Neural cell (in vitro differentiated cells): ENCODE measurements around the gene TMCC1. TPM values are rescaled to one million over a fixed set of nuclear protein-coding genes. Genes with fewer than 3 reads are reported as not detected.

Experiments used
- H2AFZ ChIP-seq: fragments of 200-600, 300-800 bp; sonication (generic), shearing (Covaris generic); 2 replicates; pipeline ENCODE4 v1.6.0; 2014; ENCODE audit warnings: low read depth, mild to moderate bottlenecking, antibody characterized with exemption, low read length, moderate library complexity
- H3F3A ChIP-seq: fragments of 200-600 bp; shearing (Covaris generic); 2 replicates; pipeline ENCODE4 v1.6.1; 2016; ENCODE audit warnings: mild to moderate bottlenecking, moderate library complexity, mixed read lengths, antibody characterized with exemption, low read length; ENCODE audit not compliant: insufficient read depth, poor library complexity, severe bottlenecking
- H3K27ac ChIP-seq: fragments of 200-600, 300-800 bp; sonication (generic), shearing (Covaris generic); 2 replicates; pipeline ENCODE4 v1.5.1; 2014; ENCODE audit warnings: mild to moderate bottlenecking, low read length, moderate library complexity
- H3K27me3 ChIP-seq: fragments of 300-800, 200-600 bp; sonication (generic), shearing (Covaris generic); 2 replicates; pipeline ENCODE4 v1.6.0; 2014; ENCODE audit warnings: mild to moderate bottlenecking, low read depth, low read length, moderate library complexity; ENCODE audit not compliant: insufficient read depth
- H3K36me3 ChIP-seq: fragments of 300-800, 200-600 bp; sonication (generic), shearing (Covaris generic); 2 replicates; pipeline ENCODE4 v1.5.1; 2014; ENCODE audit warnings: mild to moderate bottlenecking, antibody characterized with exemption, low read length, moderate library complexity; ENCODE audit not compliant: insufficient read depth
- H3K4me2 ChIP-seq: fragments of 300-800, 200-600 bp; sonication (generic), shearing (Covaris generic); 2 replicates; pipeline ENCODE4 v1.6.0; 2014; ENCODE audit warnings: mild to moderate bottlenecking, low read length
- H3K4me3 ChIP-seq: fragments of 300-800, 200-600 bp; sonication (generic), shearing (Covaris generic); 2 replicates; pipeline ENCODE4 v1.5.1; 2014; ENCODE audit warnings: mild to moderate bottlenecking, low read length, moderate library complexity
- H3K79me2 ChIP-seq: fragments of 200-600 bp; shearing (Covaris generic); replicated peaks from 2 replicates; pipeline ENCODE4 v1.6.0; 2014; ENCODE audit warnings: mild to moderate bottlenecking, low read length, moderate library complexity; ENCODE audit not compliant: insufficient read depth
- H3K9ac ChIP-seq: fragments of 300-800, 200-600 bp; sonication (generic), shearing (Covaris generic); 2 replicates; pipeline ENCODE4 v1.6.1; 2016; ENCODE audit warnings: mild to moderate bottlenecking, low read length, mixed read lengths
- H3K9me2 ChIP-seq: fragments of 200-600 bp; shearing (Covaris generic); 2 replicates; pipeline ENCODE4 v1.6.1; 2016; ENCODE audit warnings: mild to moderate bottlenecking, low read length, mixed read lengths; ENCODE audit not compliant: insufficient read depth
- H3K9me3 ChIP-seq: fragments of 200-600, 300-800 bp; sonication (generic), shearing (Covaris generic); 2 replicates; pipeline ENCODE4 v1.6.1; 2016; ENCODE audit warnings: mild to moderate bottlenecking, mixed run types, low read length, moderate library complexity, mixed read lengths
- H4K20me1 ChIP-seq: fragments of 200-600 bp; shearing (Covaris generic); 2 replicates; pipeline ENCODE4 v1.6.1; 2016; ENCODE audit warnings: mild to moderate bottlenecking, mixed run types; ENCODE audit not compliant: insufficient read depth
- CTCF ChIP-seq: fragments of 450-650 bp; IDR thresholded peaks from 2 replicates; pipeline ENCODE4 v1.5.1; 2014; ENCODE audit warnings: antibody characterized with exemption, mild to moderate bottlenecking, moderate library complexity; ENCODE audit not compliant: poor library complexity, severe bottlenecking
- EP300 ChIP-seq: fragments of 450-650 bp; conservative IDR thresholded peaks from 2 replicates; pipeline ENCODE4 v1.6.1; 2014; ENCODE audit warnings: antibody characterized with exemption, mild to moderate bottlenecking, moderate library complexity; ENCODE audit not compliant: poor library complexity, severe bottlenecking
- EZH2 ChIP-seq: fragments of 200-600, 300-800 bp; shearing (Covaris generic), sonication (generic); IDR thresholded peaks from 2 replicates; pipeline ENCODE4 v1.6.1; 2014; ENCODE audit warnings: antibody characterized with exemption, low read length, borderline replicate concordance, mild to moderate bottlenecking; ENCODE audit not compliant: insufficient read depth, poor library complexity, severe bottlenecking
- MXI1 ChIP-seq: fragments of 450-650 bp; conservative IDR thresholded peaks from 2 replicates; pipeline ENCODE4 v1.6.1; 2014; ENCODE audit warnings: antibody characterized with exemption, mild to moderate bottlenecking; ENCODE audit not compliant: poor library complexity, severe bottlenecking
- POLR2AphosphoS5 ChIP-seq: IDR thresholded peaks from 2 replicates; pipeline ENCODE4 v1.6.1; 2012
- RAD21 ChIP-seq: fragments of 450-650 bp; conservative IDR thresholded peaks from 2 replicates; pipeline ENCODE4 v1.6.1; 2014; ENCODE audit warnings: antibody characterized with exemption, mild to moderate bottlenecking, moderate library complexity
- REST ChIP-seq: IDR thresholded peaks from 2 replicates; pipeline ENCODE4 v1.6.1; 2012; ENCODE audit warnings: borderline replicate concordance
- SMC3 ChIP-seq: fragments of 450-650 bp; conservative IDR thresholded peaks from 2 replicates; pipeline ENCODE4 v1.6.1; 2014; ENCODE audit warnings: antibody characterized with exemption, mild to moderate bottlenecking, moderate library complexity; ENCODE audit not compliant: poor library complexity
- TAF1 ChIP-seq: IDR thresholded peaks from 2 replicates; pipeline ENCODE4 v1.6.1; 2012; ENCODE audit warnings: low read depth
- polyA plus RNA-seq: library from polyadenylated mRNA; depleted of rRNA; stranded (reverse); fragments of >200 nt; gene quantifications from 2 replicates; pipeline ENCODE4 v1.2.3, GENCODE V29; 2014

Gene TMCC1
- polyA plus RNA-seq, 1 donor from 2014 or later, result 25.0 TPM

GRCh38 chr3:129663045-129663446 lies 230.5 kb downstream of the TMCC1 start:
- H3K9me2 ChIP-seq, result no peaks in the 10 kb centered on the region
- TF ChIP-seq POLR2AphosphoS5, result no peak
- TF ChIP-seq REST, result no peak
- TF ChIP-seq CTCF, result no peak
- TF ChIP-seq MXI1, result no peak
- no peak for TF ChIP-seq RAD21
- no peak for TF ChIP-seq SMC3
- no peak for TF ChIP-seq EP300
- H3K9me3 ChIP-seq, result no peaks in the 10 kb centered on the region
- no peak overlapping the region for H2AFZ ChIP-seq
- no peak overlapping the region for H3K4me3 ChIP-seq
- H3K27ac ChIP-seq, result no peak overlapping the region
- peaks cover 5% of the 10 kb centered on the region for H3K79me2 ChIP-seq
- H3K9ac ChIP-seq, result no peak overlapping the region
- H3K27me3 ChIP-seq, result no peaks in the 10 kb centered on the region
- no peaks in the 10 kb centered on the region for H3F3A ChIP-seq
- no peaks in the 10 kb centered on the region for H4K20me1 ChIP-seq
- no peak overlapping the region for H3K4me2 ChIP-seq
- H3K36me3 ChIP-seq, result no peaks in the 10 kb centered on the region

- H3K4me2 ChIP-seq, result no peak overlapping the region
- peaks cover 5% of the 10 kb centered on the region for H3K79me2 ChIP-seq
- no peaks in the 10 kb centered on the region for H3K36me3 ChIP-seq
- H3K27me3 ChIP-seq, result no peaks in the 10 kb centered on the region
- no peaks in the 10 kb centered on the region for H3K9me2 ChIP-seq
- H3F3A ChIP-seq, result no peaks in the 10 kb centered on the region
- no peaks in the 10 kb centered on the region for H3K9me3 ChIP-seq
- no peak overlapping the region for H3K27ac ChIP-seq
- H4K20me1 ChIP-seq, result peaks cover 3% of the 10 kb centered on the region
- TF ChIP-seq CTCF (no peak), REST (no peak), POLR2AphosphoS5 (no peak), MXI1 (no peak), EZH2 (no peak), EP300 (no peak), TAF1 (no peak), RAD21 (no peak), SMC3 (no peak)
- H3K9ac ChIP-seq, result no peak overlapping the region
- no peak overlapping the region for H3K4me3 ChIP-seq
- no peak overlapping the region for H2AFZ ChIP-seq
These were observed 231.3 kb downstream of the TMCC1 start for GRCh38 chr3:129662191-129662608.
